Hepatocyte (in vitro differentiated cells): ENCODE data around the gene JARID2.

ENCODE experiments used
- CTCF ChIP-seq: fragments of 200-600 bp; sonication (generic); IDR thresholded peaks from 2 replicates; pipeline ENCODE4 v1.5.1; 2016; ENCODE audit warnings: antibody characterized with exemption, mild to moderate bottlenecking; ENCODE audit not compliant: poor library complexity
- EZH2 ChIP-seq: fragments of 200-600 bp; sonication (generic); IDR thresholded peaks from 2 replicates; pipeline ENCODE4 v1.6.1; 2016; ENCODE audit warnings: antibody characterized with exemption, mild to moderate bottlenecking, borderline replicate concordance
- EZH2phosphoT487 ChIP-seq: fragments of 200-600 bp; sonication (generic); IDR thresholded peaks from one replicate; pipeline ENCODE4 v1.6.1; 2018; ENCODE audit warnings: antibody characterized with exemption, mild to moderate bottlenecking, low read depth, moderate library complexity; ENCODE audit not compliant: unreplicated experiment, severe bottlenecking

GRCh38 chr6:15539722-15540270 is 293.9 kb downstream of the JARID2 start:
- TF ChIP-seq EZH2phosphoT487 = no peak
- TF ChIP-seq CTCF = no peak
- no peak for TF ChIP-seq EZH2
